DMS153 (cell line): Measurements from ENCODE around the gene RXYLT1.
"Not testable (repeated sequence)": the region's sequence is repeated elsewhere in the genome, so short reads cannot be mapped to it uniquely, and the experiment has no call there.

Experiments
- DNase-seq: peaks from one replicate; lab custom pipeline; 2025; lab: John Stamatoyannopoulos, UW

Gene RXYLT1

GRCh38 chr12:63802012-63802608, 22.4 kb downstream of the RXYLT1 start:
- peak; percentile 36 for DNase-seq

- DNase-seq: no peak
Measured at GRCh38 chr12:63804746-63805145, 25.0 kb downstream of the RXYLT1 start.

GRCh38 chr12:63805704-63806672, 26.3 kb downstream of the RXYLT1 start:
- DNase-seq: peak; percentile 98

- DNase-seq: no peak
Measured at GRCh38 chr12:63808631-63809030, 28.9 kb downstream of the RXYLT1 start.

DNA sequence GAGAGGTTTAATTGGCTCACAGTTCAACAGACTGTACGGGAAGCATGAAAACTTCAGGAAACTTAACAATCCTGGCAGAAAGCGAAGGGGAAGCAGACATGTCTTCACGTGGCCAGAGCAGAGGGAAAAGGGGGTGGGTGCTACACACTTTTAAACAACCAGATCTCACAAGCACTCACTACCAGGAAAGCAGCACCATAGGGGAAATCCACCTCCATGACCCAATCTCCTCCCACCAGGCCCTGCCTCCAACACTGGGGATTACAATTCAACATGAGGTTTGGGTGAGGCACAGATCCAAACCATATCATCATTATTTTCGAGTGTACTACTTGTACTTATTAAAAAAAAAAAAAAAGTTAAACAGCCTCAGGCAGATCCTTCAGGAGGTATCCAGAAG, 29.9 kb downstream of the RXYLT1 start:
- no peak for DNase-seq

DNA sequence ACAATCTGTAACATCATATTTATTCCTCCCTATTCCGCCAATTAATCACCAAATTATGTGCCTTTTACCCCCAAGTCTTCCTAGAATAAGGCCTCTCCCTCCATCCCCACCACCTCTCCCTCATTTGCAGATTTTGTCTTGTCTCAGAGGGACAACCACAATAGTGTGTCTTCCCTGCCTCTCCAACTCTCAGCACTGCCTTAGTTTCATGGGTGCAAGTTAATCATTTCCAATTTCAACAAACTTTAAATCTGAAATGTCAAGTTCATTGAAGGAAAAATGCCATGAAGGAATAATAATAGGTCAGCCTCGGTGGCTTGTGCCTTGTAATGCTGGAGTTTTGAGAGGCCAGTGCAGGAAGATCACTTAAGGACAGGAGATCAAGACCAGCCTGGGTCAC, 31.6 kb downstream of the RXYLT1 start:
- no peak for DNase-seq

GRCh38 chr12:63811755-63812154, 32.0 kb downstream of the RXYLT1 start:
- DNase-seq: no peak

DNA sequence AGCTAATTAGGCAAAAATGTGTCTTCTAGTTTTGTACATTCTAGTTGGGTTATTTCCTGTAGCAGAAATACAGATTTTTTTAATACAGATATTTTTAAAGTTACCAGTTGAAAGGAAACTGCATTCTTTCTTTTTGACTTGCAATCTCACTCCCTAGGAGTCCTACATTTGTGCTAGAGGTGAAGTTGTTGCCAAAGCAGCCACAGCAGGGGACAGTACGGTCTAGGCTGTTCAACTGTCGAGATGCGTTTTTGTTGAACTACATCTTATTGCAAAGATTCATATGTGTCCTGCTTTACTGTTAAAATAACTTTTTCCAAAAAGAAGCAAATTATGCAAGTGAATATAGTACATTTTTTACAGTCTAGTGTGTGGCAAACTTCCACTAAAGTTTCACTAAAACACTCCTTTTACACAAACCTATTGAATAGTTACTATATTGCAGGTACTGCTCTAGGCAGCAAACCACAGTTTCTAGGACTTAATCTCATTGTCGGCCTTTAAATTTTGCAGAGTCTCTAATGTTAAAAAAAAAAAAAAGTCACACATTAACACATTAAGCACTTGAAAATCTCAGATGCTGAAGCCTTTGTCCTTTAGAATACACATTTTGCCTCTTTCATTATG, 34.5 kb downstream of the RXYLT1 start:
- no peak for DNase-seq

DNA sequence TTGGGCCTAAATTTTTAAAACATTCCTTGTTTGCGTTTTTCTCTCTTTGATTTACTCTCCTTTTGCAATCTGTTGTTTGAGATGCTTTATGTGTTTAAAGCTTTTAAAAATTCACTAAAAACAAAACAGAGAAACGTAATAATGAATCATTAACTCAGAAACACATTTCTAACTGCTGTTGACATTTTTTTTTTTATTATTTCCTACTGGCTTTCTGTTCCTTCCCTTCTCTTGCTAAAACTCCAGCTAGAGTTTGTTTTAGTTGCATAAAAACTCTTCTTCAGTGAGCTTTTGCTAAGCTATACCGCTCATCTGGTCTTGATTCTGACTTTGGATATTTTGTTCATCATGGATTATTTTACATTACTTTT, 35.8 kb downstream of the RXYLT1 start:
- no peak for DNase-seq

GRCh38 chr12:63816031-63816430, 36.3 kb downstream of the RXYLT1 start:
- DNase-seq: no peak

DNA sequence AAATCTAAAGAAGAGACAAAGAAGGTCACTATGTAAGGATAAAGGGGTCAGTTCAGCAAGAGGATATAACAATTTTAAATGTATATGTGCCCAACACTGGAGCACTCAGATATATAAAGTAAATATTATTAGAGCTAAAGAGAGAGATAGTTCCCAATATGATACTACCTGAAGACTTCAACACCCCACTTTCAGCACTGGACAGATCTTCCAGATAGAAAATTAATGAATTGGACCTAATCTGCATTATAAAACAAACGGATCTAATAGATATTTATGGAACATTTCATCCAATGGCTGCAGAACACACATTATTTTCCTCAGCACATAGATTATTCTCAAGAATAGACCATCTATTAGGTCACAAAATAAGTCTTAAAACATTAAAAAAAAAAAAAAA, 40.7 kb downstream of the RXYLT1 start:
- DNase-seq: no peak

- no peak for DNase-seq
Measured at GRCh38 chr12:63821781-63822251, 42.1 kb downstream of the RXYLT1 start.

- DNase-seq: no peak
Measured at GRCh38 chr12:63822352-63822751, 42.6 kb downstream of the RXYLT1 start.

- DNase-seq: no peak
Measured at GRCh38 chr12:63823040-63823439, 43.3 kb downstream of the RXYLT1 start.

- DNase-seq: no peak
Measured at GRCh38 chr12:63826006-63826585, 46.4 kb downstream of the RXYLT1 start.

- no peak for DNase-seq
Measured at GRCh38 chr12:63828867-63829266, 49.2 kb downstream of the RXYLT1 start.

DNA sequence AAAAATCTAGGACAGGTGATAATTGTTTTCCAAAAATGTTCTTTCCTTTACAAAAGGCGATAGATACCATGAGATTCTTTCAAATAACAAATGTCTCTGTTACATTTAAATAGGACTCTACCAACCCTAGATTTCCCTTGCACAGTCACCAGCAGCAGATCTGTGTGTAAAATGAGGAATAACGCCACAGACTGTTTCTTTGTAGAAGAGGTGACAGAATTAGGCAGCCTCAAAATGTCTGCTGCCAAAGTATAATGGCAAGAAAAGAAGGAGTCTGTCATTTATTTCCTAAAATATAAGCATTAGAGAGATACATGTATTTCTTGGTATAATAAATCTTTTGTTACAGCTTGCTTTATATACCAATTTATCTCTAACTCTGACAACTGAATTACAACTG, 56.3 kb downstream of the RXYLT1 start:
- no peak for DNase-seq

DNA sequence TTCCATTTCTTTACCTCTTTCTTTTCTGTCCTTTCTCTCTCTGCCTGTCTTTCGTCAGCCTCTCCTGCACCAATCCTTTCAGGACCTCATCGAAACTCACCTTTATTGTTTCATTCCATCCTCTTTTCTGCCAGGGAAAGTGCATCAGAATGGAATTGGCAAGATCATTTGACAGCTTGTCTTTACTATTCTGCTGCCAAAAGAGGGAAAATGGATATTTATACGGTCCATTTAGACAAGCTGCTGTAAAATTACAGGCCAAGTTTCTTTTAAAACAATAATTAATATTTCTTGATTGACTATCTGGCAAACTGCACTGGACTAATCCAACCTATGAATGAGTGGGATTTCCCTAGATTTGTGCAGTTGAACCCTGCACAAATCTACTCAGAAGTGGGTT, 57.2 kb downstream of the RXYLT1 start:
- no peak for DNase-seq

- DNase-seq: no peak
Measured at GRCh38 chr12:63838411-63838810, 58.7 kb downstream of the RXYLT1 start.

GRCh38 chr12:63841011-63841410, 61.3 kb downstream of the RXYLT1 start:
- DNase-seq: no peak

DNA sequence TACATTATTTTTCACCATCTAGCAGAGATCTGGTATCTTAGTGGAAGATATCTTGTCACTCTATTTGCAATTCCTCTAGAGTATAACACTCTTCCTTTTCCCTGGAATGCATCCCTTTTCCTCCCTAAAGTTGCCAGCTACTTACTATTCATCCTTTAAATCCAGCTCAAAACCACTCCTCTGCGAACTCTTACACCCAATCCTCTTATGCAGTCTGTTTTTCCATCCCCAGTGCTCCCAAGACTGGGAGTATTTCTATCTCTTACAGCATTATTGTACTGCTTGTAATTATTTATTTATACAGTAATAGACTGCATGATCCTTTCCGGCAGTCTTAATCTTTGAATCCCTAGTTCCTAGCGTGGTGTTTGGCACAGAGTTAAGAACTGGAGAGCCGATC, 61.9 kb downstream of the RXYLT1 start:
- DNase-seq: no peak

DNA sequence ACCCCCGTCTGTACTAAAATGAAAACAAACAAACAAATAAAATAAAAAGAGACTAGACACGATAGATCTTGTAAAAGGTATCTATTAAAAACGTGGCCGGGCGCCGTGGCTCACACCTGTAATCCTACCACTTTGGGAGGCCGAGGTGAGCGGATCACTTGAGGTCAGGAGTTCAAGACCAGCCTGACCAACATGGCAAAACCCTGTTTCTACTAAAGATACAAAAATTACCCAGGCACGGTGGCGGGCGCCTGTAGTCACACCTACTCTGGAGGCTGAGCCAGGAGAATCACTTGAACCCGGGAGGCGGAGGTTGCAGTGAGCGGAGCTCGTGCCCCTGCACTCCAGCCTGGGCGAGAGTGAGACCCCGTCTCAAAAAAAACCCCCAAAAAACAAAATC, 63.0 kb downstream of the RXYLT1 start:
- not testable (repeated sequence) for DNase-seq
